ENCODE measurements around the gene TMA7B.
"Not testable (repeated sequence)": the region's sequence is repeated elsewhere in the genome, so short reads cannot be mapped to it uniquely, and the experiment has no call there.

The TMA7B gene

DNA sequence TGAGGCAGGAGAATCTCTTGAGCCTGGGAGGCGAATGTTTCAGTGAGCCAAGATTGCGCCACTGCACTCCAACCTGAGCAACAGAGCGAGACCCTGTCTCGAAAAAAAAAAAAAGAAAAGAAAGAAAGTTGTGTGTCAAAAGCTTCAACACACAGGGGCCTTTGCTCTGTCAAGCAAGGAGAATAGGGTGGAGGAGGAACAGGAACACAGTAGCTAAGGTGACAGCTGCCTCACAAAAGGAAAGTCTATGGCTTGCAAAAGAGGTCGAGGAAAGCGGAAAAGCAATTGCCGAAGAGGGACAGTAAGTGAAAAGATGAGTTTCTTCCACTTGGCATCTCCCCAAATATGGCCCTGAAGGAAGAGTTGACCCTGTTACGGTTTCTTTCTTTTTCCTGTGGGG lies 26.5 kb upstream of the TMA7B start:
- DNase-seq, result no peak

DNA sequence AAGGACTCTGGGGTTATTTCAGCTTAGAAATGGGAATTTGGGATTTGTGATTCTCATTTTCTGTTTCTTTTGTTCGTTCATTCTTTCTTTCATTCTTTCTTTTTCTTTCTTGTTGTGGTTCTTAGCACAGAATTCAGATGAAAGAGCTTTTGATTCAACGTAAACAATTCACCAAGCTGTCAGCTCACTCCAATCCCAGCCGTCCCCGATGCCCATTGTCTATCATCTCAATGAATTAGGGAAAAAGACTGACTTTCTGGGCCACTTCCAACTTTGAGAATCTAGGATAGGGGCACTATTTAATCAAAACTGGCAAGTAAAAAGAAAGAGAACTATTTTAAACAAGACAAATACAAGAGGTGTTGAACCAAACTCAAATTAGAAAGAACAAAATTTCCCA lies 25.1 kb upstream of the TMA7B start:
- no peak for DNase-seq

- DNase-seq, result no peak
Observed at GRCh38 chr22:39935612-39936011, 24.6 kb upstream of the TMA7B start.

GRCh38 chr22:39936523-39937145 lies 23.6 kb upstream of the TMA7B start:
- no peak for DNase-seq

- DNase-seq, result no peak
Observed at GRCh38 chr22:39937906-39938305, 22.3 kb upstream of the TMA7B start.

DNA sequence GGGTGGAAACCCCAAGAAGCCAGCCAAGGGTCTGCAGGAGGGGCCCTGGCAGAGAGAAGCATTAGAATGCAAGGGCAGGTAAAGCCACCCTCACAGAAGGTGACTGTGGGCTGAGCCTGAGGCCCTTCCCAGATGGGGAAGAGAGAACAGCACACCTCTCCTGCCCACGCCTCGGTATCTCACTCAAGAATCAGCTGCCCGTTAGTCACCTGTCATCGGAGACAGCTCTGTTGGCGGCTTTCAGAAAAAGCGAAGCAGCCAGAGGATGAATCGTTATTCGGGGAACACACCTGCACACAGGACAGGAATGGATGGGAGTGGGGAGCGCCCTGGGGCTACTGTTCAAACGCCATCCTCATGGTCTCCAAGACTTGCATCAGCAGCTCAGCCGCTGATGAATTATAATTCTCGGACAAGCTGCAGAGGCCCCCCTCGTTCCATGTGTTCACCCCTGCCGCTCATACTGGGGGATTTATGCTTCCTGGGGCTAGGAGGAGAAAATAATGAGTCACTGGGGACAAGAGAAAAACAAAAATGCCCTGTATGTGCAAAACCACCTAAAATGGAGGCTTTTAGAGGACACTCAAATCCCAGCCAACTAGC lies 21.6 kb upstream of the TMA7B start:
- no peak for DNase-seq

DNA sequence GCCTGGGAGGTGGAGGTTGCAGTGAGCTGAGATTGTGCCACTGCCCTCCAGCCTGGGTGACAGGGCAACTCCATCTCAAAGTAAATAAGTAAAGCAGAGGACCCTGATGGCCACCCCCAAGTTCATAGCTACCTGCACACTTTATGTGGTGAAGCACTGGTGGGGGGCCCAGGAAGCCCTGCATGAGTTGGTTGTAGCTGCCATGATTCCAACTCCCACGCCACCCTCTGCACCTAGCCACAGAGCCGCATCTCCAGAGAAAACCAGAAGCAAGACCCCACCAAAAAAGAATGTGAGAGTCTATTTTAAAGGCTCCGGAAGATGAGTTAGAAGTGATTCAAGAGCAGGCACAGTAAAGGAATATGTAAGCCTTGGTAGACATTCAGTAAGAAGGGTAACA lies 20.4 kb upstream of the TMA7B start:
- DNase-seq, result no peak

- no peak for DNase-seq
Observed at GRCh38 chr22:39940757-39941305, 19.4 kb upstream of the TMA7B start.

DNA sequence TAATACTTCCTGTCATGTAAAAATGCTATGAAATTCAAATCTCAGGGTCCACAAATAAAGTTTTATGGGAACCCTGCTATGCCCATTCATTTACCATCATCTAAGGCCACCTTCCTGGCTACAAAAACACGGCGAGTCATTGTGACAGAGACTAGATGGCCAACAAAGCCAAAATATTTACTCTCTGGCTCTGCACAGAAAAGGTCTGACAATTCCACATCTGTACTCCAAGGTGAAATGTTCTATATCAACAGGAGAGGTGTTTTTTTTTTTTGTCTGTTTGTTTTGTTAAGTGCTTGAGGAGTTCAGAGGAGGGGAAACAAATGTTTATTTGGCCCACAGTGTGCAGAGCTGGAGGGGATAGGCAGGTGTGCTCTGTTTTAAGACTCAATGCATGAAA lies 18.6 kb upstream of the TMA7B start:
- DNase-seq, result no peak

- DNase-seq, result no peak
Observed at GRCh38 chr22:39942439-39943230, 17.6 kb upstream of the TMA7B start.

- no peak for DNase-seq
Observed at GRCh38 chr22:39943337-39943736, 16.9 kb upstream of the TMA7B start.

DNA sequence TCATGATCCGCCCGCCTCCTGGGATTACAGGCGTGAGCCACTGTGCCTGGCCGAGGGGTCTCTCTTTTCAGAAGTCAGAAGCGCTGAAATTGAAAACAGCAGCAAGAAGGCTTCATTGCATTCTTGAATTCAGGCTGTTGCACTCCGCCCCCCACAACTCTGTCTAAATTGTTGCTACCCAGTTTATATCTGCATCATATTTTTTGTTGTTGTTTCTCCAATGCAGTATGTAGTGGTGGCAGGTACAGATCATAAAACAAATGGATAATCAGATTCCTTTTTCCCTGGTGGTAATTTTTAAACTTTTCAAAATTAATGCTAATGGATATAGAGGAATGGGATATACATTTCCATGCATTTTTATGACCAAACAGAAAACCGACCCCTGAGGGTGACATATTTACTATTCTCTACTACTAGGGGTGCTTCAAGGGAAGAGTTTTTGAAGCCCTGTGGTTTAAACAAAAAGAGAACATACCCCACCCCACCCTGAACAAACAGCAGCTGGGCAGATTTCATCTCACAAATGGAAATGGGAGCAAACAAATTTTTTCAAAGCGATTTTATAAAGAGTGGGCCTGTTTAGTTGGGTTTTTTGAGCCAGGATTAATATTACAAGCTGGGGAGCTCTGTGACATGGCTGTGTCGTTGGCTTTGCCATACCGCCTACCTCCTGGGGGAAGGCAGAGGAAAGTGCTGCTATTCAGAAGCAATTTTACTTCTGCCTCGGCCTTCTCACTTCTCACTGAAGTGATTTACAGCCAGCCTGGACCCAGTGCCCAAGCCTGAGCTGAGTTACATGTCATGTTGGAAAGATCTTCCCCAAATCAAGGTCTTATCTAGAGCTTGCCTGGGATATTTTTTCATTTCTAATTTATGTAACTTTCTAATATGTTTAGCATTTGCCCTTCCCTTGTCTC lies 16.0 kb upstream of the TMA7B start:
- DNase-seq, result no peak

- DNase-seq, result no peak
Observed at GRCh38 chr22:39946126-39946502, 14.1 kb upstream of the TMA7B start.

DNA sequence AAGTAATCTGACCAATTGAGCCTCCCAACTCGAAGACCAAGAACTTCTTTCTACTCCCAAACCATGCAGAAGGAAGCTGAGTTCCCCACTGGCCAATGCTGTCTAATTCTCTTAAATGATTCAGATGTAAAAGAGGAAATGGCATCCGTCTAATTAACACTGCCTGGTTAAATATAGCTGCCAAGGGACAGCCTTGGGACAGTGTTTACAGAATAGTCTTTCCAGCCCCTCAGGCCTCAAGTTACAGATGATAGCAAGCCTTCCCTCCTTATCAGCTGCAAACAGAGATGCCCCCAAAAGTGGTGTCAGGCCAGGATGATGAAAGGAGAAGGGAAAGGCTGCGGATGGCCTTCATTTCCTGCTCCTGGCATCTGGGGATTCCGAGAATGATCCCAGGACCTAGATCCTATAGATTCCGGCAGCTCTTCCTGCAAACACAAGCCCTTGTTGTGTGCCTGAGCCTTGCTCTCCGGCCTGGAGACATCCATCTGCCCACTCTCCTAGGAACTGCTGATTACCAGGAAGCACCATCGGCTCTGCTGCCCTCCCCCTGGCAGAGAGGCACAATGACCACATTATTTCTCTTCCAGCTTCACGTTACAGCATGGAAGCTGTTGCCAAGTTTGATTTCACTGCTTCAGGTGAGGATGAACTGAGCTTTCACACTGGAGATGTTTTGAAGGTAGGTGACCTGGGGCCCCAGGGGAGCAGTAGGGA lies 13.5 kb upstream of the TMA7B start:
- no peak for DNase-seq

DNA sequence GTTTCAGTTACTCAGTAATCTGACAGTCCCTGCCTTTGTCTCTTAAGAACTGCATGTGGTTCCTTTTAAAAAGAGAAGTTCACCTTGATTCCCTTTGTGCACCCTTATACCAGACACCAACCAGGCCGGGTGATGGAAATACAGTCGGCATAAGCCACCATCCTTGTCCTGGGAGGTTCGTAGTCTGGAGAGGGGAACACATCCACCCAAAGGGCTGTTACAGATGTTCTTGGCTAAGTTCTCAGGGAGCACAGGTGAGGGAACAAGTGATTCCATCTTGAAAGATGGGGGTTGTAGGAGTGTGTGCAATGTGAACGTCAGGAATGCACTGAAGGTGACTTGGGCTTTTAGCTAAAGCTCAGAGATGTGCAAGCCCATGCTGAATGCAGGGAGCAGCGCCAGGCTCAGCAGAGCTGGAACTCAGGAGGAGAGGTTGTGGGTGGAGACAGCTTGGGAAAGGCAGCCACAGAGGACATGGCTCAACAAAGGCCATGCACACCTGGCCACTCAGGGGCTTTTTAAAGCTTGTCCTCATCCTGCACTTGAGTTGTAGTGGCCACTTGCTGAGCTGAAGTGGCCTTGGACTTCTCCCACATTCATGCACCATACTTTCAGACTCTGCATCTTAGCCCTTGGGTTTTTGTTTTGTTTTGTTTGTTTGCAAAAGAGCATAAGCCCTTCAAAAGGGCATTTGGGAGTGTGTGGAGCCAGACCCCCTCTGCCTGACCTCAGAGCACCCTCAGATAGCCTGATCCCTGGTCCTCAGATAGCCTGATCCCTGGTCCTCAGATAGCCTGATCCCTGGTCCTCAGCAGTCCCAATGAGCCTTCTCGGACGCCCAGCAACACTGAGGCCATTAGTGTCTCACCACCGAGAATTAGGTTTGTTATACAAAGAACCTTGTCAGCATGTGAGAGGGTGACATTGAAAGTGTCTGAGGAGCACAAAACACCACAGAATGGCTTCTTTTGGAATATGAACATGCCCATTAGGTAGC lies 12.7 kb upstream of the TMA7B start:
- no peak for DNase-seq

DNA sequence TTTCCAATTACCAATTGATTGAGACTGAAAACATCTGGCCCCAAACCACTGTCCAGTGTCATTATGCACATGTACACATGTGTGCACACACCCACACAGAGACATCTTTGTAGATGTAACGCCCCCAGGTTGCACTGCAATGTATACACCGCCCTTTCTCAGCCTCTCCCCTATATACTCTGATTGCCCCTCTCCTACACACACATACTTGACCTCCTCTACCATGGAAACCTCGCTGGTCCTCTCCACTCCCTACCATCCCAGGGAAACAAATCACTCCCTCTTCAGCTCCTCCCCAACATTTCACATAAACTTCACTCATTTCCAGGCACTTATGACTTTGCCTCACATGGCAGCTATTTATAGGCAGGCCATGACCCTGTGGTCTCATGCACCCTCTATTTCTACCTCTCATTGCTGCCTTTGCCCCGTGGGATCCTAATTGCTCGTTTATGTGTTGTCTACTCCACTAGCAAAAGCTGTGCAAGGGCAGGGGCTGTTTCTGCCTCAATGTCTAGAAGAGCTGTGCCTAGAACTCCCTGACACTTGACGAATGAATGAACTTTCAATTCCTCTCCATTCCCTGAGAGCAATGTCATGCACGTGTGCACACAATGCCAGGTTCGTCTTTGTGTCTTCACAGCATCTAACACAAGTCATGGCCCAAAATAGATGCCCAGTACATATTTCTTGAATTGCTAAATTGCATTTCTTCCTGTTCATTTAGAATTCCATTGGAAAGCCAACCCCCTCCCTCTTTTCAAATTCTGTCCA lies 10.0 kb upstream of the TMA7B start:
- DNase-seq, result no peak

DNA sequence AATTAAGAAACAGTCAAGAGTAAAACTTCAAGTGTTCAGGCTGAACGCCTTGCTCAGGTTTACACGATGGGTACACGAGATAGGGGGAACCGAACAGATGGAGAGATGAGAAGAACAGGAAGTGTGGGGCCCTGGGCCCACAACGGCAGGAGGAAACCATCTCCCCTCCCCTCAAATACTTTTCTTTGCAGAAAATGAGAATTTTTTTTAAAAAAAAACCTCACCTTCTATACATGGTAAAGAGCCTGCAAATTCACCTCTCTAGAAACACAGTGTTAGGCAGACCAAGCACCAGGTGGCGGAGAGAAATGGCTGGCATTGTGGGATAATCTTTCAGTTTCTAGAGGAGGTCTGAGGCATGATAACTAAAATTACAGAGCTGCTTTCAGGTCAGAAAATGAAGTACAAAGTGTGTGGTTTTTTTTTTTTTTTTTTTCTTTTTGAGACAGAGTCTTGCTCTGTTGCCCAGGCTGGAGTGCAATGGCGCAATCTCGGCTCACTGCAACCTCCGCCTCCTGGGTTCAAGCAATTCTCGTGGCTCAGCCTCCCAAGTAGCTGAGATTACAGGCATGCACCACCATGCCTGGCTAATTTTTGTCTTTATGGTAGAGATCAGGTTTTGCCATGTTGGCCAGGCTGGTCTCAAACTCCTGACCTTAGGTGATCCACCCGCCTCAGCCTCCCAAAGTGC lies 8.4 kb upstream of the TMA7B start:
- DNase-seq, result not testable (repeated sequence)

DNA sequence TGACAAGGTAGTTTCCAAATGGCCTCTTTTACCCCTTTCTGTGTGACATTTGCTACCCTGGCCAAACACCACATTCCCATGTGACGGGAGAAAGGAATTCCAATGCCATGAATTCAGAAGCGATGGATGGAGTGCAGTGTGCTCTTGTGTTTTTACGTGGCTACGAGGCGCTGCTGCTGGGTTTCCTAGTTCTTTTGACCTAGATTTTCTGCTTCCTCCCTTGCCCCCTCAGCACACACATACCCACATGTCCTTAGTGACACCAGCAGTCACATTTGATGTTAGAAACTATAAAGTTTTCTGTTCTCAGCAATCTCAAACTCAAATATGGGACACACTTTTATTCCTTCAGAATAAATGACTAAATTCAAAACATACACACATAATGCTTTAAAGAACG lies 7.8 kb upstream of the TMA7B start:
- no peak for DNase-seq

GRCh38 chr22:39953101-39953500 lies 7.1 kb upstream of the TMA7B start:
- no peak for DNase-seq

Data from right hindlimb (tissue), 1 donor.